ENCODE data around the gene USP16. TPM values are rescaled to one million over a fixed set of nuclear protein-coding genes. Genes with fewer than 3 reads are reported as not detected.
A peak's percentile ranks its signal among the peaks of the same experiment; 100 is the strongest.
"Not testable (repeated sequence)": the region's sequence is repeated elsewhere in the genome, so short reads cannot be mapped to it uniquely, and the experiment has no call there.

The USP16 gene
- total RNA-seq, 1 experiment from 2014 or later = 42.6 TPM

GRCh38 chr21:29033301-29033700 is 8.8 kb downstream of the USP16 start:
- DNase-seq (ENCODE audit: low read depth) = no peak

- no peak for DNase-seq (ENCODE audit: low read depth)
Measured at GRCh38 chr21:29033871-29034270, 9.4 kb downstream of the USP16 start.

- no peak for DNase-seq (ENCODE audit: low read depth)
Measured at GRCh38 chr21:29034678-29035077, 10.2 kb downstream of the USP16 start.

- no peak for DNase-seq (ENCODE audit: low read depth)
Measured at GRCh38 chr21:29052224-29052623, 27.8 kb downstream of the USP16 start.

GRCh38 chr21:29053011-29053553 is 28.6 kb downstream of the USP16 start:
- DNase-seq (ENCODE audit: low read depth) = no peak

- peak; percentile 57 for DNase-seq (ENCODE audit: low read depth)
Measured at GRCh38 chr21:29053656-29054055, 29.2 kb downstream of the USP16 start.

- no peak for DNase-seq (ENCODE audit: low read depth)
Measured at GRCh38 chr21:29055080-29055479, 30.6 kb downstream of the USP16 start.

GRCh38 chr21:29056005-29056404 is 31.5 kb downstream of the USP16 start:
- DNase-seq (ENCODE audit: low read depth) = no peak

GRCh38 chr21:29056538-29057050 is 32.1 kb downstream of the USP16 start:
- DNase-seq (ENCODE audit: low read depth) = no peak

GRCh38 chr21:29064850-29065481 is 40.5 kb downstream of the USP16 start:
- no peak for DNase-seq (ENCODE audit: low read depth)

- peak; percentile 53 for DNase-seq (ENCODE audit: low read depth)
Measured at GRCh38 chr21:29072873-29073221, 48.4 kb downstream of the USP16 start.

- peak; percentile 100 for DNase-seq (ENCODE audit: low read depth)
Measured at GRCh38 chr21:29073222-29074006, 48.9 kb downstream of the USP16 start, which contains the start of gene CCT8. Gene CCT8, minus strand, starts transcription at chr21:29073648. Its CDS starts 58 bp downstream, at chr21:29073590.

- DNase-seq (ENCODE audit: low read depth) = no peak
Measured at GRCh38 chr21:29074007-29074376, 49.5 kb downstream of the USP16 start.

GRCh38 chr21:29074783-29075182 is 50.3 kb downstream of the USP16 start:
- no peak for DNase-seq (ENCODE audit: low read depth)

- DNase-seq (ENCODE audit: low read depth) = peak; percentile 89
Measured at GRCh38 chr21:29075706-29076466, 51.4 kb downstream of the USP16 start.

GRCh38 chr21:29076731-29077640 is 52.5 kb downstream of the USP16 start:
- DNase-seq (ENCODE audit: low read depth) = not testable (repeated sequence)

- DNase-seq (ENCODE audit: low read depth) = no peak
Measured at GRCh38 chr21:29077651-29078090, 53.2 kb downstream of the USP16 start.

GRCh38 chr21:29078869-29079767 is 54.6 kb downstream of the USP16 start:
- peak; percentile 84 for DNase-seq (ENCODE audit: low read depth)

GRCh38 chr21:29080454-29080941 is 56.0 kb downstream of the USP16 start:
- DNase-seq (ENCODE audit: low read depth) = peak; percentile 56
